Activated T-cell treated with anti-CD3 and anti-CD28 coated beads, Interleukin-2, amount 50 U/mL, for 24 hours (primary cell): ENCODE measurements around the gene ZDHHC17.
"Not testable (repeated sequence)": the region's sequence is repeated elsewhere in the genome, so short reads cannot be mapped to it uniquely, and the experiment has no call there.

Source experiments
- DNase-seq: peaks from one replicate; pipeline ENCODE4 v3.0.0-alpha.2; 2020
- H3K27ac Mint-ChIP-seq: 2 replicates; pipeline ENCODE4 v1.8.0; 2020; ENCODE audit warnings: mild to moderate bottlenecking, mixed read lengths
- H3K27me3 Mint-ChIP-seq: 2 replicates; pipeline ENCODE4 v1.8.0; 2020; ENCODE audit warnings: mixed read lengths
- H3K36me3 Mint-ChIP-seq: 2 replicates; pipeline ENCODE4 v1.8.0; 2020; ENCODE audit warnings: low read depth, mixed read lengths
- H3K4me1 Mint-ChIP-seq: 2 replicates; pipeline ENCODE4 v1.8.0; 2020; ENCODE audit warnings: low read depth, mixed read lengths
- H3K4me3 Mint-ChIP-seq: 2 replicates; pipeline ENCODE4 v1.8.0; 2020; ENCODE audit warnings: mild to moderate bottlenecking, moderate library complexity, mixed read lengths
- H3K9me3 Mint-ChIP-seq: 2 replicates; pipeline ENCODE4 v1.8.0; 2020; ENCODE audit warnings: mixed read lengths

ZDHHC17 gene

GRCh38 chr12:76746516-76746915 lies 17.4 kb upstream of the ZDHHC17 start:
- Mint-ChIP-seq H3K9me3 (no peaks in the 10 kb centered on the region), H3K36me3 (no peaks in the 10 kb centered on the region), H3K4me1 (no peaks in the 10 kb centered on the region), H3K27me3 (peaks cover 8% of the 10 kb centered on the region), H3K27ac (no peak overlapping the region), H3K4me3 (no peak overlapping the region)
- DNase-seq, result no peak

- no peak for DNase-seq
- Mint-ChIP-seq H3K27ac (no peak overlapping the region), H3K36me3 (no peaks in the 10 kb centered on the region), H3K4me3 (no peak overlapping the region), H3K9me3 (no peaks in the 10 kb centered on the region), H3K4me1 (no peaks in the 10 kb centered on the region), H3K27me3 (peaks cover 8% of the 10 kb centered on the region)
These were observed 16.7 kb upstream of the ZDHHC17 start for GRCh38 chr12:76747245-76747644.

GRCh38 chr12:76755829-76756379 lies 8.0 kb upstream of the ZDHHC17 start:
- no peaks in the 10 kb centered on the region for H3K36me3 Mint-ChIP-seq
- no peak overlapping the region for H3K27ac Mint-ChIP-seq
- H3K27me3 Mint-ChIP-seq, result no peaks in the 10 kb centered on the region
- H3K4me1 Mint-ChIP-seq, result no peaks in the 10 kb centered on the region
- DNase-seq, result no peak
- no peaks in the 10 kb centered on the region for H3K9me3 Mint-ChIP-seq
- H3K4me3 Mint-ChIP-seq, result no peak overlapping the region

- no peak overlapping the region for H3K4me3 Mint-ChIP-seq
- no peaks in the 10 kb centered on the region for H3K9me3 Mint-ChIP-seq
- no peak for DNase-seq
- H3K27ac Mint-ChIP-seq, result no peak overlapping the region
- no peaks in the 10 kb centered on the region for H3K36me3 Mint-ChIP-seq
- H3K27me3 Mint-ChIP-seq, result no peaks in the 10 kb centered on the region
- peaks cover under 1% of the 10 kb centered on the region for H3K4me1 Mint-ChIP-seq
These were observed 6.2 kb upstream of the ZDHHC17 start for GRCh38 chr12:76757694-76758093.

- Mint-ChIP-seq H3K9me3 (no peaks in the 10 kb centered on the region), H3K27ac (peak overlapping the region; percentile 65), H3K4me1 (peaks cover 32% of the 10 kb centered on the region)
These were observed 1.3 kb upstream of the ZDHHC17 start for GRCh38 chr12:76762601-76762980.

GRCh38 chr12:76764856-76765255 lies 941 bp downstream of the ZDHHC17 start:
- peaks cover 19% of the 10 kb centered on the region for H3K36me3 Mint-ChIP-seq
- H3K4me3 Mint-ChIP-seq, result peak overlapping the region; percentile 99
- H3K27ac Mint-ChIP-seq, result peak overlapping the region; percentile 98
- no peaks in the 10 kb centered on the region for H3K27me3 Mint-ChIP-seq
- no peaks in the 10 kb centered on the region for H3K9me3 Mint-ChIP-seq
- peaks cover 46% of the 10 kb centered on the region for H3K4me1 Mint-ChIP-seq
- DNase-seq, result peak; percentile 33

More at GRCh38 chr12:76762601-76762980, 1.3 kb upstream of the ZDHHC17 start:
- no peak for DNase-seq
- Mint-ChIP-seq H3K27me3 (no peaks in the 10 kb centered on the region), H3K36me3 (peaks cover 18% of the 10 kb centered on the region), H3K4me3 (peak overlapping the region; percentile 99)

GRCh38 chr12:76765598-76765997 lies 1.7 kb downstream of the ZDHHC17 start:
- Mint-ChIP-seq H3K27me3 (no peaks in the 10 kb centered on the region), H3K9me3 (no peaks in the 10 kb centered on the region), H3K4me1 (peaks cover 51% of the 10 kb centered on the region), H3K36me3 (peaks cover 20% of the 10 kb centered on the region), H3K27ac (peak overlapping the region; percentile 98), H3K4me3 (peak overlapping the region; percentile 99)
- DNase-seq, result no peak

- Mint-ChIP-seq H3K4me3 (no peak overlapping the region), H3K27me3 (no peaks in the 10 kb centered on the region), H3K36me3 (peaks cover 20% of the 10 kb centered on the region), H3K9me3 (no peaks in the 10 kb centered on the region), H3K27ac (no peak overlapping the region), H3K4me1 (peaks cover 51% of the 10 kb centered on the region)
- DNase-seq, result no peak
These were observed 2.2 kb downstream of the ZDHHC17 start for GRCh38 chr12:76766161-76766560.

- peaks cover 35% of the 10 kb centered on the region for H3K36me3 Mint-ChIP-seq
- DNase-seq, result no peak
- no peak overlapping the region for H3K27ac Mint-ChIP-seq
- no peak overlapping the region for H3K4me3 Mint-ChIP-seq
- no peaks in the 10 kb centered on the region for H3K9me3 Mint-ChIP-seq
- H3K4me1 Mint-ChIP-seq, result peaks cover 61% of the 10 kb centered on the region
- H3K27me3 Mint-ChIP-seq, result no peaks in the 10 kb centered on the region
These were observed 4.7 kb downstream of the ZDHHC17 start for GRCh38 chr12:76768576-76768975.

- H3K4me1 Mint-ChIP-seq, result peaks cover 79% of the 10 kb centered on the region
- H3K27ac Mint-ChIP-seq, result peak overlapping the region; percentile 56
- peaks cover 12% of the 10 kb centered on the region for H3K9me3 Mint-ChIP-seq
- DNase-seq, result no peak
- H3K27me3 Mint-ChIP-seq, result no peaks in the 10 kb centered on the region
- H3K4me3 Mint-ChIP-seq, result peak overlapping the region; percentile 37
- H3K36me3 Mint-ChIP-seq, result peaks cover 47% of the 10 kb centered on the region
These were observed 13.9 kb downstream of the ZDHHC17 start for GRCh38 chr12:76777765-76778216.

GRCh38 chr12:76778364-76778763 lies 14.4 kb downstream of the ZDHHC17 start:
- Mint-ChIP-seq H3K4me1 (peaks cover 80% of the 10 kb centered on the region), H3K27me3 (no peaks in the 10 kb centered on the region), H3K4me3 (no peak overlapping the region), H3K36me3 (peaks cover 47% of the 10 kb centered on the region), H3K9me3 (peaks cover 12% of the 10 kb centered on the region), H3K27ac (no peak overlapping the region)
- DNase-seq, result no peak

- Mint-ChIP-seq H3K36me3 (peaks cover 47% of the 10 kb centered on the region), H3K4me1 (peaks cover 81% of the 10 kb centered on the region), H3K9me3 (peaks cover 12% of the 10 kb centered on the region)
- not testable (repeated sequence) for DNase-seq, H3K4me3 Mint-ChIP-seq, H3K27me3 Mint-ChIP-seq, H3K27ac Mint-ChIP-seq
These were observed 15.4 kb downstream of the ZDHHC17 start for GRCh38 chr12:76779310-76779709.

- DNase-seq, result no peak
- Mint-ChIP-seq H3K4me3 (no peak overlapping the region), H3K27ac (no peak overlapping the region), H3K27me3 (no peaks in the 10 kb centered on the region), H3K4me1 (peaks cover 75% of the 10 kb centered on the region), H3K9me3 (peaks cover 12% of the 10 kb centered on the region), H3K36me3 (peaks cover 53% of the 10 kb centered on the region)
These were observed 17.4 kb downstream of the ZDHHC17 start for GRCh38 chr12:76781321-76781720.

- peaks cover 57% of the 10 kb centered on the region for H3K36me3 Mint-ChIP-seq
- H3K27ac Mint-ChIP-seq, result peak overlapping the region; percentile 26
- H3K4me1 Mint-ChIP-seq, result peaks cover 66% of the 10 kb centered on the region
- DNase-seq, result no peak
- H3K9me3 Mint-ChIP-seq, result peaks cover 12% of the 10 kb centered on the region
- no peaks in the 10 kb centered on the region for H3K27me3 Mint-ChIP-seq
- H3K4me3 Mint-ChIP-seq, result no peak overlapping the region
These were observed 18.6 kb downstream of the ZDHHC17 start for GRCh38 chr12:76782526-76782925.

- DNase-seq, result no peak
- Mint-ChIP-seq H3K4me3 (no peak overlapping the region), H3K36me3 (peaks cover 38% of the 10 kb centered on the region), H3K27me3 (no peaks in the 10 kb centered on the region), H3K27ac (no peak overlapping the region), H3K9me3 (peaks cover 5% of the 10 kb centered on the region), H3K4me1 (peaks cover 57% of the 10 kb centered on the region)
These were observed 20.7 kb downstream of the ZDHHC17 start for GRCh38 chr12:76784600-76785051.

- H3K9me3 Mint-ChIP-seq, result peaks cover 2% of the 10 kb centered on the region
- no peak overlapping the region for H3K4me3 Mint-ChIP-seq
- DNase-seq, result no peak
- H3K27me3 Mint-ChIP-seq, result no peaks in the 10 kb centered on the region
- peaks cover 54% of the 10 kb centered on the region for H3K4me1 Mint-ChIP-seq
- peaks cover 31% of the 10 kb centered on the region for H3K36me3 Mint-ChIP-seq
- no peak overlapping the region for H3K27ac Mint-ChIP-seq
These were observed 21.5 kb downstream of the ZDHHC17 start for GRCh38 chr12:76785407-76785806.
